Naive thymus-derived CD4-positive, alpha-beta T cell (primary cell): ENCODE results near the gene BARHL1. TPM values are rescaled to one million over a fixed set of nuclear protein-coding genes. Genes with fewer than 3 reads are reported as not detected.

ENCODE experiments used
- ATAC-seq: fragments of 150-1000 bp; cut with Tn5 transposase; 2 replicates; pipeline ENCODE4 v1.10.0; 2021; ENCODE audit warnings: mild to moderate bottlenecking, moderate library complexity
- CTCF ChIA-PET: fragments of 350-600 bp; sonication (Branson Sonifier 250); formaldehyde crosslinking; loops from one replicate; lab custom pipeline; 2021; ENCODE audit warnings: antibody characterized with exemption; lab: Charles Lee
- POLR2A ChIA-PET: fragments of 350-600 bp; sonication (Branson Sonifier 250); formaldehyde crosslinking; loops from one replicate; lab custom pipeline; 2021; ENCODE audit warnings: antibody characterized with exemption, inconsistent platforms; lab: Charles Lee
- DNase-seq, 9 donors: peaks; one replicate each; pipeline versions ENCODE4 v3.0.0 to v3.0.0-alpha.2; 2020 to 2022; ENCODE audit warnings: mixed read lengths in 1 of 9
- H3K27ac ChIP-seq: one replicate; pipeline ENCODE4 v1.7.0; 2013; ENCODE audit warnings: mild to moderate bottlenecking, low read depth, low read length, moderate library complexity
- H3K27me3 ChIP-seq, 2 donors: one replicate each; pipeline ENCODE4 v1.7.0; 2013; ENCODE audit warnings: low read length in 2 of 2, mild to moderate bottlenecking in 2 of 2, moderate library complexity in 2 of 2; ENCODE audit not compliant: control insufficient read depth in 2 of 2, insufficient read depth in 2 of 2
- H3K36me3 ChIP-seq, 3 experiments: 1 replicate in 2 of 3; 2 replicates in 1 of 3; pipeline ENCODE4 v1.7.0; 2013; ENCODE audit warnings: low read length in 3 of 3, mild to moderate bottlenecking in 3 of 3, moderate library complexity in 1 of 3; ENCODE audit not compliant: insufficient read depth in 3 of 3, control insufficient read depth in 2 of 3
- H3K4me1 ChIP-seq, 2 donors: one replicate each; pipeline ENCODE4 v1.7.0; 2013; ENCODE audit warnings: low read length in 2 of 2, mild to moderate bottlenecking in 2 of 2, moderate library complexity in 1 of 2; ENCODE audit not compliant: control insufficient read depth in 2 of 2, insufficient read depth in 2 of 2
- H3K4me3 ChIP-seq: 2 replicates; pipeline ENCODE4 v1.7.0; 2013; ENCODE audit warnings: mild to moderate bottlenecking, low read length
- H3K9me3 ChIP-seq, 3 experiments: 1 replicate in 2 of 3; 2 replicates in 1 of 3; pipeline ENCODE4 v1.7.0; 2013; ENCODE audit warnings: low read length in 3 of 3; ENCODE audit not compliant: control insufficient read depth in 2 of 3
- H3K27ac Mint-ChIP-seq, 9 donors: one replicate each; pipeline ENCODE4 v1.8.0; 2020 to 2022; ENCODE audit warnings: mixed read lengths in 9 of 9, mild to moderate bottlenecking in 8 of 9, moderate library complexity in 5 of 9, inconsistent platforms in 2 of 9
- H3K27me3 Mint-ChIP-seq, 5 donors: one replicate each; pipeline ENCODE4 v1.8.0; 2021 to 2022; ENCODE audit warnings: mixed read lengths in 5 of 5, mild to moderate bottlenecking in 1 of 5
- H3K36me3 Mint-ChIP-seq, 5 donors: one replicate each; pipeline ENCODE4 v1.8.0; 2020 to 2022; ENCODE audit warnings: mixed read lengths in 5 of 5, mild to moderate bottlenecking in 3 of 5, inconsistent platforms in 1 of 5
- H3K4me1 Mint-ChIP-seq, 7 donors: one replicate each; pipeline ENCODE4 v1.8.0; 2020 to 2022; ENCODE audit warnings: mixed read lengths in 7 of 7, mild to moderate bottlenecking in 3 of 7, inconsistent platforms in 1 of 7
- H3K4me3 Mint-ChIP-seq, 10 donors: one replicate each; pipeline ENCODE4 v1.8.0; 2020 to 2022; ENCODE audit warnings: mild to moderate bottlenecking in 10 of 10, mixed read lengths in 10 of 10, moderate library complexity in 6 of 10, inconsistent platforms in 2 of 10
- H3K9me3 Mint-ChIP-seq, 11 donors: one replicate each; pipeline ENCODE4 v1.8.0; 2020 to 2022; ENCODE audit warnings: mixed read lengths in 11 of 11, mild to moderate bottlenecking in 4 of 11, inconsistent platforms in 1 of 11, moderate library complexity in 1 of 11
- intact Hi-C, 2 donors: fragments of 100-400 bp; cut with micrococcal nuclease; formaldehyde crosslinking; loops; one replicate each; pipeline ENCODE4 v1.15.1; 2023
- polyA plus RNA-seq, 2 donors: library from polyadenylated mRNA; unstranded; fragments of 300-500 nt; fragmentation: Illumina TruSeq; gene quantifications; one replicate each; pipeline ENCODE4 v1.2.3, GENCODE V29; 2021
- total RNA-seq, 6 experiments: library from RNA in 5 of 6; stranded (reverse) in 5 of 6; gene quantifications; 1 replicate in 5 of 6; 2 replicates in 1 of 6; pipeline ENCODE4 v1.2.3 and lab custom pipeline; 2021 to 2026

Gene BARHL1
- total and polyA plus RNA-seq, 7 experiments from 2014 or later = not detected

- intact Hi-C loops = no loop called here
- H3K4me1 Mint-ChIP-seq = peaks cover 0 to 18% (median 13%) of the 10 kb centered on the region in 7 donors
- Histone ChIP-seq H3K9me3 (no peaks in the 10 kb centered on the region), H3K27ac (no peak overlapping the region), H3K4me3 (no peak overlapping the region), H3K36me3 (no peaks in the 10 kb centered on the region), H3K27me3 (peaks cover 27 to 44% of the 10 kb centered on the region in 2 donors), H3K4me1 (peaks cover 7 to 9% of the 10 kb centered on the region in 2 donors)
- H3K27ac Mint-ChIP-seq = peak overlapping the region in 1 of 9 donors; percentile 18
- peaks cover 0 to 4% (median 0%) of the 10 kb centered on the region in 11 donors for H3K9me3 Mint-ChIP-seq
- no peak for DNase-seq
- ChIA-PET CTCF (no interaction called here), POLR2A (no interaction called here)
- ATAC-seq = no peak
- H3K4me3 Mint-ChIP-seq = no peak overlapping the region
- H3K36me3 Mint-ChIP-seq = peaks cover 0 to 5% (median 0%) of the 10 kb centered on the region in 5 donors
- H3K27me3 Mint-ChIP-seq = peaks cover 49 to 89% (median 59%) of the 10 kb centered on the region in 5 donors
Observed at GRCh38 chr9:132584601-132585560, 2.5 kb downstream of the BARHL1 start.

GRCh38 chr9:132585954-132586829 lies 3.8 kb downstream of the BARHL1 start:
- intact Hi-C loops = no loop called here
- peaks cover 0 to 5% (median 0%) of the 10 kb centered on the region in 5 donors for H3K36me3 Mint-ChIP-seq
- Histone ChIP-seq H3K36me3 (no peaks in the 10 kb centered on the region), H3K27ac (no peak overlapping the region), H3K9me3 (no peaks in the 10 kb centered on the region), H3K4me1 (peaks cover 7 to 8% of the 10 kb centered on the region in 2 donors), H3K27me3 (peaks cover 27 to 37% of the 10 kb centered on the region in 2 donors), H3K4me3 (no peak overlapping the region)
- H3K4me1 Mint-ChIP-seq = peaks cover 0 to 19% (median 13%) of the 10 kb centered on the region in 7 donors
- ChIA-PET CTCF (no interaction called here), POLR2A (no interaction called here)
- H3K27ac Mint-ChIP-seq = peak overlapping the region in 2 of 9 donors; percentile 20 to 34
- peaks cover 46 to 87% (median 61%) of the 10 kb centered on the region in 5 donors for H3K27me3 Mint-ChIP-seq
- DNase-seq (no peak), ATAC-seq (no peak)
- H3K9me3 Mint-ChIP-seq = peaks cover 0 to 4% (median 0%) of the 10 kb centered on the region in 11 donors
- H3K4me3 Mint-ChIP-seq = no peak overlapping the region

GRCh38 chr9:132586830-132587591 lies 4.6 kb downstream of the BARHL1 start:
- H3K27me3 Mint-ChIP-seq = peaks cover 46 to 87% (median 67%) of the 10 kb centered on the region in 5 donors
- CTCF ChIA-PET = no interaction called here
- intact Hi-C loops = no loop called here

GRCh38 chr9:132587592-132587955 lies 5.2 kb downstream of the BARHL1 start:
- Histone ChIP-seq H3K9me3 (no peaks in the 10 kb centered on the region), H3K27ac (no peak overlapping the region), H3K36me3 (no peaks in the 10 kb centered on the region), H3K27me3 (peaks cover 27 to 31% of the 10 kb centered on the region in 2 donors), H3K4me3 (no peak overlapping the region), H3K4me1 (no peaks in the 10 kb centered on the region)
- H3K27ac Mint-ChIP-seq = no peak overlapping the region
- H3K4me1 Mint-ChIP-seq = peaks cover 0 to 18% (median 12%) of the 10 kb centered on the region in 7 donors
- H3K9me3 Mint-ChIP-seq = peaks cover 0 to 4% (median 0%) of the 10 kb centered on the region in 11 donors
- ATAC-seq (no peak), DNase-seq (no peak)
- ChIA-PET CTCF (no interaction called here), POLR2A (no interaction called here)
- H3K27me3 Mint-ChIP-seq = peaks cover 50 to 88% (median 71%) of the 10 kb centered on the region in 5 donors
- H3K36me3 Mint-ChIP-seq = peaks cover 0 to 5% (median 0%) of the 10 kb centered on the region in 5 donors
- intact Hi-C loops = no loop called here
- H3K4me3 Mint-ChIP-seq = no peak overlapping the region

More at GRCh38 chr9:132586830-132587591, 4.6 kb downstream of the BARHL1 start:
- no peaks in the 10 kb centered on the region for H3K4me1 ChIP-seq
- peaks cover 0 to 4% (median 0%) of the 10 kb centered on the region in 11 donors for H3K9me3 Mint-ChIP-seq
- peaks cover 27 to 31% of the 10 kb centered on the region in 2 donors for H3K27me3 ChIP-seq
- DNase-seq (no peak), ATAC-seq (no peak)
- POLR2A ChIA-PET = no interaction called here
- no peaks in the 10 kb centered on the region for H3K9me3 ChIP-seq
- no peak overlapping the region for H3K4me3 ChIP-seq
- H3K27ac Mint-ChIP-seq = no peak overlapping the region
- H3K27ac ChIP-seq = no peak overlapping the region
- no peaks in the 10 kb centered on the region for H3K36me3 ChIP-seq
- no peak overlapping the region for H3K4me3 Mint-ChIP-seq
- peaks cover 0 to 5% (median 0%) of the 10 kb centered on the region in 5 donors for H3K36me3 Mint-ChIP-seq
- H3K4me1 Mint-ChIP-seq = peaks cover 0 to 15% (median 13%) of the 10 kb centered on the region in 7 donors

- ATAC-seq (no peak), DNase-seq (no peak)
- H3K27me3 Mint-ChIP-seq = peaks cover 49 to 85% (median 70%) of the 10 kb centered on the region in 5 donors
- ChIA-PET POLR2A (no interaction called here), CTCF (no interaction called here)
- peak overlapping the region in 1 of 9 donors; percentile 33 for H3K27ac Mint-ChIP-seq
- Histone ChIP-seq H3K27me3 (peaks cover 26 to 27% of the 10 kb centered on the region in 2 donors), H3K9me3 (no peaks in the 10 kb centered on the region), H3K4me3 (no peak overlapping the region), H3K27ac (no peak overlapping the region), H3K4me1 (no peaks in the 10 kb centered on the region), H3K36me3 (no peaks in the 10 kb centered on the region)
- no peak overlapping the region for H3K4me3 Mint-ChIP-seq
- intact Hi-C loops = no loop called here
- peaks cover 0 to 18% (median 12%) of the 10 kb centered on the region in 7 donors for H3K4me1 Mint-ChIP-seq
- H3K9me3 Mint-ChIP-seq = peaks cover 0 to 4% (median 0%) of the 10 kb centered on the region in 11 donors
- H3K36me3 Mint-ChIP-seq = peaks cover 0 to 5% (median under 1%) of the 10 kb centered on the region in 5 donors
Observed at GRCh38 chr9:132588098-132588497, 5.7 kb downstream of the BARHL1 start.
